Mammary epithelial cell (primary cell): Measurements from ENCODE around the gene LHB.

ENCODE experiments used
- CTCF ChIP-seq, 2 donors: IDR thresholded peaks in 1 of 2; conservative IDR thresholded peaks in 1 of 2; 2 replicates each; pipeline ENCODE4 v1.5.1; 2011 to 2012; ENCODE audit warnings: inconsistent platforms in 2 of 2, low read length in 2 of 2, mild to moderate bottlenecking in 2 of 2, control low read depth in 1 of 2, low read depth in 1 of 2; ENCODE audit not compliant: insufficient read depth in 1 of 2; ENCODE audit errors: extremely low read depth in 1 of 2
- EZH2 ChIP-seq: IDR thresholded peaks from 2 replicates; pipeline ENCODE4 v1.6.1; 2012; ENCODE audit warnings: low read length, inconsistent platforms, borderline replicate concordance

GRCh38 chr19:48977061-48977460 lies 39.8 kb downstream of the LHB start:
- TF ChIP-seq CTCF (conservative IDR thresholded peaks at IDR 0.05 in 1 of 2, IDR thresholded peaks at IDR 0.05 in 1 of 2; ENCODE audit: extremely low read depth in 1 of 2, insufficient read depth in 1 of 2, low read depth in 1 of 2, low read length in 2 of 2) (no peak), EZH2 (no peak)
